Dermis blood vessel endothelial cell (primary cell): ENCODE results near the gene RASSF10. TPM values are rescaled to one million over a fixed set of nuclear protein-coding genes. Genes with fewer than 3 reads are reported as not detected.

Experiments used
- DNase-seq: peaks from one replicate; pipeline ENCODE4 v3.0.0; 2010
- total RNA-seq: library from RNA; depleted of rRNA; stranded (reverse); fragments of >200 nt; gene quantifications from 2 replicates; pipeline ENCODE4 v1.2.3, GENCODE V29; 2014

The RASSF10 gene
- total RNA-seq, 1 donor from 2014 or later: 1.4 TPM

DNA sequence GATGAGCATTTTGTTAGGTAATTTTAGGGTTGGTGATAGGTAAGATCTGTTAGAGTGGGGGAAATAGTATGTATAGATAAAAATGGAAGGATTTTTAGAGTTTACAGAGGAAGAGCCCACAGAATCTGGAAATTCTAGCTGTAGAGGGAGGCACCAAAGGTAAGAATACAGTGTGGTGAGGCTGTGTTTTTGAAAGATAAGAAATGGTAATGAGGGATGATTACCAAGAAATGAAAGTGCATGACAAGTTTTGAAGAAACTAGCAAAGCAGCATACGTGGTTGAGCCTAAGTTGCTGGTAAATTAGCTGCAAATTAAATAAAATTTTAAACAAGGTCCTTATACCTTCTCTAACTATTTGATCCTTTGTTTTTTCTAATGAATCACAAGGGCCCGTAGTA is 14.6 kb upstream of the RASSF10 start:
- DNase-seq: no peak

DNA sequence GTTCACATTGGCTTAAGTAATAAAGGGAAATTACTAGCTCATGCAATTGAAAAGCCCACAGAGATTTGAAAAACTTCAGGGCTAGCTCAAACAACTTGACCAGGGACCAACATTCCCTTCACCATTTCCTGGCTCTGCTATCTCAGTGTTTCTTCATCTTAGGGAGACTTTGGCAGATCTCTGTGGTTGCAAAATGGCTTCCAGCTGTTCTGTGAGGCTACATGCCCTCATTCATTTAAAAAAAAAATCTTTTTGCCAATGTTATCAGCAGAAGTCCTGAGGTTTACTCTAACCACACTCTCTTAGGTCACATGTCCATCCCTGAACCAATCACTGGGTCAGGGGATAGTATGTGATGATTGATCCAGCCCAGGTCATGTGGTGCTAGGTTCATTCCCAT is 13.9 kb upstream of the RASSF10 start:
- no peak for DNase-seq

GRCh38 chr11:12995823-12996222 is 13.3 kb upstream of the RASSF10 start:
- no peak for DNase-seq

GRCh38 chr11:12997168-12997567 is 11.9 kb upstream of the RASSF10 start:
- DNase-seq: no peak

DNA sequence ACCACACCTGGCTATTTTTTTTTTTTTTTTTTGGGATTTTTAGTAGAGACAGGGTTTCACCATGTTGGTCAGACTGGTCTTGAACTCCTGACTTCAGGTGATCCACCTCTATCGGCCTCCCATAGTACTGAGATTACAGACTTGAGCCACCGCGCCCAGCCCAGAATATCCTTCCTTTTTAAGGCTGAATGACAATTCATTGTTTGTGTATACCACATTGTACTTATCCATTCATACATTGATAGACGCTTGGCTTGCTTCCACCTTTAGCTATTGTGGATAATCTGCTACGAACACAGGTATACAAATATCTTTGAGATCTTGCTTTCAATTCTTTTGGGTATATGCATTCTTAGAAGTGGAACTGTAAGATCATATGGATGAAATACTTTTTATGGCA is 10.8 kb upstream of the RASSF10 start:
- no peak for DNase-seq

GRCh38 chr11:12999597-12999996 is 9.5 kb upstream of the RASSF10 start:
- DNase-seq: no peak

DNA sequence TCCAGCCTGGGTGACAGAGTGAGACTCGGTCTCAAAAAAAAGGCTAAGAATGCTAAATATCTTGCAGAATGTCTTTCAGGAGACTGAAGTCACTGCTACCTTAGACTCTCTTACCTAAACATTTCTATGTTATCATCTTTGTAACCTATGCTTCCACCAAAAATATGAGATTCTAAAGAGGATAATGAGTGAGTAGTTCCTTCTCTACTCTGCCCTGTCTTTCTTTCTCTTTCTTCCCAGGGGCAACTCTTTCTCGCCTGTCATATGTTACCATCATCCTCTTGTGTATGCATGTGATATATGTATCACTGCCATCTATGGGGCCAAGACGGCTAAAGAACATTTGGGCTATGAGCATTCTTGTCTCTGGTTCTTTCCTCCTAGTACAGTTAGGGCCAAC is 9.0 kb upstream of the RASSF10 start:
- DNase-seq: no peak

GRCh38 chr11:13000721-13001120 is 8.4 kb upstream of the RASSF10 start:
- DNase-seq: no peak

DNA sequence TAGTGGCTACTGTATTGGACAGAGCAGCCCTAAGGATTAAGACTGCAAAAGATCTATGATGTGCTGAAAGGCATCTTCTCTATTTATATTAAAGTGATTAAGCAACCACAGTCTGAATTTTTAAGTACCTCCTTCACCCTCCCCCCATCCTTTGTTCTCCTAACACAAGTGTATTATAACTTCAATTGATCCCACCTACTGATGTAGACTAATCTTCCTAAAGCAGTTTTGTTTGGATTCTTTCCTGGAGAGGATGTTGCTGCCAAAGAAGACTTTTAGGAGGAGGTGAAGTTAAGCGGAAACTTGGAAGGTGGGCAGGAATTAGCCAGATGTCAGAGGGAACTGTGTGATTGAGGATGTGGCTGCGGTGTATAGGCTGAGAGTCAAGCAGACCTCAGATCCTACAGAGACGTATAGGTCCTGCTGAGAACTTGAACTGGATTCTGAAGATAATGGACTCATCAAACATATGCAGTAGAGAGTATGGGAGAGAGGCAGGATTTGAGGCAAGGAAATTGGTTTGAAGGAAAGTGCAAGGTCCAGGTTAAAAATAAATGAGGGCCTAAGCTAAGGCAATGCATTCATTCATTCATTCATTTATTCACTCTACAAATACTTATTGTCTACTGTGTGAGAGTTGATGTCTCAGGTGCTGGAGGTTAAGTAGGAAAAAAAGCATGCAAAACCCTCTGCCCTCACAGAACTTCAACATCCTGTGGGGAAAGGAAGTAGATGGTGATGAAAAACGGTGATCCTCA is 5.2 kb upstream of the RASSF10 start:
- no peak for DNase-seq

- DNase-seq: no peak
Observed at GRCh38 chr11:13007182-13008060, 1.7 kb upstream of the RASSF10 start.

GRCh38 chr11:13008061-13008435 is 1.1 kb upstream of the RASSF10 start:
- no peak for DNase-seq

GRCh38 chr11:13009476-13009920 is 382 bp downstream of the RASSF10 start:
- no peak for DNase-seq

- DNase-seq: peak; percentile 18
Observed at GRCh38 chr11:13009921-13010748, 1.0 kb downstream of the RASSF10 start.

GRCh38 chr11:13010749-13011465 is 1.8 kb downstream of the RASSF10 start:
- DNase-seq: no peak

DNA sequence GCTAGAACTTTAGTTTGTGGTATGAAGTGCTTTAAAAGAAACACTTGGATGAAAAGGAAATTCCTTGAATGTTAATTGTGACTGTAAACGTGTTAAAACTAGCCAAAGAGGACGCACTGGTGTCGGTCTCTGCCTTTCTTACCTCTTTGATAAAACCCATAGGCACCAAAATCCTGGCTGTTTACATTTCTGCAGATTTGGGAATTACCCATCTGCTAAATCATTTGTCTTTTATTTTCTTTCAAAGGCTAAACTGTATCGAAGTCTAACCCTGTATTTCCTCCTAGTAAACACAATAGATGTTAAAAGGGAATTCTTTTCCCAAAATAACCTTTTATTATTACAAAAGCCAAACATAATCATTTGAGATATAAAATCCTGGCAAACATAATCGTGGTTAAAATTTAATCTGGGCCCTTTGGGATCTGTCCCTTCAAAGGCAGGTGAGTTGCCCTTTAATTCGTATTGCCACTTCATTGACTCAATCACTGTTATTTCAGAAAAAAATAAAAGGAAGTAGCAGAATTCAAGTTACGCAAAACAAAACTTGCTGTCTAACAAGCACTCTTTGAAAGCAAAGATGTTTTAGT is 2.4 kb downstream of the RASSF10 start:
- DNase-seq: no peak

DNA sequence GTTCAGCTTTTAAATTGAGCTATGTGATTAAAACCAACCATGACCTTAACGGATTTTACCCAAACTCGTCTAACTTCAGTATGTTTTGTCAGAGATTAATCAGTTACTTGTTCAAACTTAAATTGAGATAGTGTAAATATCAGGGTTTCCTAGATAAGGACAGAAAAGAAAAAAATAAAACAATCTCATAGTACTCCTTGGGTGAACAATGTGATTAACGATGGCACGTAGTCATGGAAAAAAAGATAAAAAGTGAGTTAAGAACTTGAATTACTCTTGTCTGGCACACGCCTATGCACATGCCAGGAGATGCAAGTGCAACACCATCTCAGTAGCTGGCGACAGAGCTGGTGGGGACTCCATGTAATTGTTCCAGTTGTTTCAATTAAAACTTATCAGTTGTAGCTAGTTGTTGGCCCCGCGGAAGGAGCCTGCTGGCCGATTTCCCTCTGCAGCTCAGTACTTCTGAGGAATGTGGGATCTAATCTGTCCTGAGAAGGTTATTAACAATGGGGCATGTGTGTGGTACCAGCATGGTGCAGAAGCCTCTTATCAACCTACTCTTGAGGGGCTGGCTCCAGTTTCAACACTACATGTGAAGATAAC is 3.0 kb downstream of the RASSF10 start:
- DNase-seq: no peak

DNA sequence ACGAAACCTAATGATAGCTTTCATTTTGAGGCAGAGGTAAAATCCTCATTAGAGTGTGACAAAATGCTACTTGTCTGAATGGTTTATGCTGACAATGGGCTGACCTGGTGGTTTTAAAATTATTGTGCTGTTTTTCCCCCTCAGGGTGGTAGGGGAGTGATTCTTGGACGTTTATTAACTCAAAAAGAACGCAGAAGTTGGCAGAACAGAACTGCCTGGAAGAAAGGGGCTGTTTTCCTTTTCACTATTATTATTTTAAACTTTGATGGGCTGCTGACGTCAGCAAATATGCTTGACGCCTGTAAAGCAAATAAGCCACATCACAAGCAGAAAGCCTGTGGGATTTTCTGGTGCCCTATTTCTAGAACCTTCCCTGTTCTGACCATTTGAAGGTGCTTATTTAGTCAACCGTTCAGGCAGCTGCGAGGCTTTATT is 4.0 kb downstream of the RASSF10 start:
- DNase-seq: no peak

- no peak for DNase-seq
Observed at GRCh38 chr11:13015753-13016152, 6.6 kb downstream of the RASSF10 start.

- peak; percentile 46 for DNase-seq
Observed at GRCh38 chr11:13016415-13016814, 7.3 kb downstream of the RASSF10 start.

- DNase-seq: no peak
Observed at GRCh38 chr11:13019313-13019712, 10.2 kb downstream of the RASSF10 start.

GRCh38 chr11:13023423-13023822 is 14.3 kb downstream of the RASSF10 start:
- no peak for DNase-seq
